HG03064 (cell line): Measurements from ENCODE around the gene DCLK1.

Source experiments
- ATAC-seq: cut with Tn5 transposase; IDR thresholded peaks from one replicate; pipeline ENCODE4 v1.9.1; 2021; ENCODE audit warnings: low read depth; ENCODE audit not compliant: unreplicated experiment

DCLK1 gene

GRCh38 chr13:35876601-35877000 lies 254.6 kb downstream of the DCLK1 start:
- no peak for ATAC-seq

- no peak for ATAC-seq
Measured at GRCh38 chr13:35874704-35875103, 256.5 kb downstream of the DCLK1 start.

- no peak for ATAC-seq
Measured at GRCh38 chr13:35872369-35872768, 258.8 kb downstream of the DCLK1 start.

- no peak for ATAC-seq
Measured at GRCh38 chr13:35871561-35871960, 259.6 kb downstream of the DCLK1 start.

GRCh38 chr13:35866801-35867200 lies 264.4 kb downstream of the DCLK1 start:
- no peak for ATAC-seq

GRCh38 chr13:35865341-35866240 lies 265.6 kb downstream of the DCLK1 start:
- no peak for ATAC-seq

GRCh38 chr13:35860661-35861060 lies 270.5 kb downstream of the DCLK1 start:
- ATAC-seq, result no peak

- ATAC-seq, result no peak
Measured at GRCh38 chr13:35859981-35860380, 271.2 kb downstream of the DCLK1 start.

GRCh38 chr13:35858665-35859064 lies 272.5 kb downstream of the DCLK1 start:
- no peak for ATAC-seq

- ATAC-seq, result no peak
Measured at GRCh38 chr13:35857769-35858168, 273.4 kb downstream of the DCLK1 start.

GRCh38 chr13:35856721-35857364 lies 274.3 kb downstream of the DCLK1 start:
- ATAC-seq, result no peak

- ATAC-seq, result no peak
Measured at GRCh38 chr13:35856084-35856483, 275.1 kb downstream of the DCLK1 start.

GRCh38 chr13:35855531-35856019 lies 275.6 kb downstream of the DCLK1 start:
- no peak for ATAC-seq

GRCh38 chr13:35854286-35854685 lies 276.9 kb downstream of the DCLK1 start:
- ATAC-seq, result no peak

GRCh38 chr13:35851881-35852280 lies 279.3 kb downstream of the DCLK1 start:
- no peak for ATAC-seq

GRCh38 chr13:35851356-35851755 lies 279.8 kb downstream of the DCLK1 start:
- ATAC-seq, result no peak

GRCh38 chr13:35850569-35850968 lies 280.6 kb downstream of the DCLK1 start:
- no peak for ATAC-seq

GRCh38 chr13:35849256-35849644 lies 281.9 kb downstream of the DCLK1 start:
- ATAC-seq, result no peak

- no peak for ATAC-seq
Measured at GRCh38 chr13:35848336-35849255, 282.6 kb downstream of the DCLK1 start.

GRCh38 chr13:35843272-35843671 lies 287.9 kb downstream of the DCLK1 start:
- no peak for ATAC-seq

GRCh38 chr13:35841060-35841521 lies 290.1 kb downstream of the DCLK1 start:
- ATAC-seq, result no peak
